ENCODE data around the gene ETNPPL. TPM values are rescaled to one million over a fixed set of nuclear protein-coding genes. Genes with fewer than 3 reads are reported as not detected.

The ETNPPL gene
- total and polyA plus RNA-seq, 2 of the 13 experiments (the other 11 are each of a cell fraction or from before 2014, with no cell fraction given) = 1.4 to 6.0 TPM

GRCh38 chr4:108738003-108738706, 24.7 kb downstream of the ETNPPL start:
- ATAC-seq (no peak), FAIRE-seq (no peak), DNase-seq (ENCODE audit: low spot score) (no peak)
- no peak overlapping the region for H3K27ac ChIP-seq (ENCODE audit: extremely low read length, insufficient read depth, low read length)
- CTCF ChIA-PET (ENCODE audit: low intra/inter-chr PET ratio, low total read pairs) = no interaction called here
- POLR2A ChIA-PET = no interaction called here
- intact Hi-C loops (cut with micrococcal nuclease; ENCODE audit: unreplicated experiment) (no loop called here), in situ Hi-C loops (cut with HindIII; ENCODE audit: extremely low pct_ligation_motif_present, low pct_unique_long_range_greater_than_20kb) (no loop called here)
- 83% methylated on average over 2 of the region's 2 CpGs for WGBS (ENCODE audit: low lambda C conversion rate)
- H3K79me2 ChIP-seq (ENCODE audit: insufficient read depth, low read length) = no peaks in the 10 kb centered on the region
- H3K9ac ChIP-seq (ENCODE audit: insufficient read depth, low read depth, low read length) = no peak overlapping the region
- H3K4me1 ChIP-seq (ENCODE audit: insufficient read depth, low read length) = no peaks in the 10 kb centered on the region
- H3K9me3 ChIP-seq (ENCODE audit: low read length) = no peaks in the 10 kb centered on the region
- H3K36me3 ChIP-seq (replicated peaks in 1 of 2; ENCODE audit: control insufficient read depth in 1 of 2, insufficient read depth in 2 of 2, low read length in 2 of 2) = no peaks in the 10 kb centered on the region
- TF ChIP-seq CREB1 (IDR thresholded peaks at IDR 0.05) = 0 out of 2 replicates have a peak, but pooled peaks have one; percentile 28
- no peak for TF ChIP-seq CREB1 (CRISPR knock-in tag; IDR thresholded peaks at IDR 0.05)
- TF ChIP-seq MAFK (conservative IDR thresholded peaks at IDR 0.05 in 1 of 2, IDR thresholded peaks at IDR 0.05 in 1 of 2; ENCODE audit: low read length in 2 of 2) = peak; percentile 84 to 92
- TF ChIP-seq ATF7 (IDR thresholded peaks at IDR 0.05) = peak; percentile 49; the same call in 1 of the 2 replicates
- no peak for TF ChIP-seq ATF7 (CRISPR knock-in tag; IDR thresholded peaks at IDR 0.05)
- peak; percentile 90 for TF ChIP-seq MAFF (IDR thresholded peaks at IDR 0.05; ENCODE audit: low read depth, low read length)
- no peak for TF ChIP-seq KDM2A (CRISPR knock-in tag; IDR thresholded peaks at IDR 0.05; ENCODE audit: borderline replicate concordance, low read depth)
- no peak for TF ChIP-seq SOX13 (IDR thresholded peaks at IDR 0.05)
- TF ChIP-seq SOX13 (CRISPR knock-in tag; conservative IDR thresholded peaks at IDR 0.05 in 1 of 2, IDR thresholded peaks at IDR 0.05 in 1 of 2) = no peak
- no peak overlapping the region for H2AFZ ChIP-seq (ENCODE audit: low read length)
- H3K27me3 ChIP-seq (ENCODE audit: control insufficient read depth in 1 of 2, insufficient read depth in 2 of 2, low read length in 2 of 2) = no peaks in the 10 kb centered on the region
- no peak overlapping the region for H3K4me2 ChIP-seq (ENCODE audit: low read depth, low read length)
- H3K4me3 ChIP-seq (replicated peaks in 1 of 3; ENCODE audit: insufficient read depth in 1 of 3, low read depth in 2 of 3, low read length in 3 of 3) = no peak overlapping the region
- H4K20me1 ChIP-seq (ENCODE audit: insufficient read depth, low read length) = no peaks in the 10 kb centered on the region
- no TSS peak for BruUV-seq (replicated peaks)

GRCh38 chr4:108731006-108731405, 31.8 kb downstream of the ETNPPL start:
- Histone ChIP-seq H3K9ac (ENCODE audit: insufficient read depth, low read depth, low read length) (no peak overlapping the region), H4K20me1 (ENCODE audit: insufficient read depth, low read length) (no peaks in the 10 kb centered on the region), H3K27me3 (ENCODE audit: control insufficient read depth in 1 of 2, insufficient read depth in 2 of 2, low read length in 2 of 2) (no peaks in the 10 kb centered on the region), H3K36me3 (replicated peaks in 1 of 2; ENCODE audit: control insufficient read depth in 1 of 2, insufficient read depth in 2 of 2, low read length in 2 of 2) (no peaks in the 10 kb centered on the region), H3K9me3 (ENCODE audit: low read length) (peaks cover 12% of the 10 kb centered on the region), H3K4me2 (ENCODE audit: low read depth, low read length) (no peak overlapping the region), H3K4me3 (replicated peaks in 1 of 3; ENCODE audit: insufficient read depth in 1 of 3, low read depth in 2 of 3, low read length in 3 of 3) (no peak overlapping the region), H3K4me1 (ENCODE audit: insufficient read depth, low read length) (peaks cover 18% of the 10 kb centered on the region), H3K27ac (ENCODE audit: extremely low read length, insufficient read depth, low read length) (no peak overlapping the region), H2AFZ (ENCODE audit: low read length) (no peak overlapping the region), H3K79me2 (ENCODE audit: insufficient read depth, low read length) (no peaks in the 10 kb centered on the region)
- FAIRE-seq (no peak), DNase-seq (ENCODE audit: low spot score) (no peak), ATAC-seq (peak; percentile 26; the same call in 2 of the 3 replicates)
- intact Hi-C loops (cut with micrococcal nuclease; ENCODE audit: unreplicated experiment) (loop anchor here (2.0 kb wide), 1 partner anchor 32 kb away; the partner anchor contains the start of gene ETNPPL), in situ Hi-C loops (cut with HindIII; ENCODE audit: extremely low pct_ligation_motif_present, low pct_unique_long_range_greater_than_20kb) (no loop called here)
- 0% methylated on average over 1 of the region's 3 CpGs for WGBS (ENCODE audit: low lambda C conversion rate)
- CTCF ChIA-PET (ENCODE audit: low intra/inter-chr PET ratio, low total read pairs) = no interaction called here
- 0 out of 2 replicates have a peak, but pooled peaks have one; percentile 6 for TF ChIP-seq ZNF430 (CRISPR knock-in tag; IDR thresholded peaks at IDR 0.05)
- 0 out of 2 replicates have a peak, but pooled peaks have one; percentile 7 for TF ChIP-seq THAP9 (CRISPR knock-in tag; IDR thresholded peaks at IDR 0.05; ENCODE audit: borderline replicate concordance)
- TF ChIP-seq ZNF605 (CRISPR knock-in tag; IDR thresholded peaks at IDR 0.05) = no peak
- POLR2A ChIA-PET = no interaction called here
- no TSS peak for BruUV-seq (replicated peaks)

All from HepG2 (cell line).